Activated CD8-positive, alpha-beta memory T cell treated with anti-CD3 and anti-CD28 coated beads, Interleukin-2, amount 50 U/mL, for 4 hours (primary cell): Measurements from ENCODE around the gene CXCL12.

Experiments used
- DNase-seq: peaks from one replicate; pipeline ENCODE4 v3.0.0-alpha.2; 2020

CXCL12 gene

GRCh38 chr10:44385026-44385695 lies at the start of gene CXCL12:
TSS of gene CXCL12 (minus strand) at chr10:44385097. CDS start at chr10:44385005, 92 bp downstream.
- no peak for DNase-seq

GRCh38 chr10:44427479-44427878 lies 42.6 kb upstream of the CXCL12 start:
- no peak for DNase-seq

GRCh38 chr10:44427037-44427436 lies 42.1 kb upstream of the CXCL12 start:
- DNase-seq = no peak

- DNase-seq = no peak
These were observed 41.5 kb upstream of the CXCL12 start for GRCh38 chr10:44426247-44427034.

- no peak for DNase-seq
These were observed 40.6 kb upstream of the CXCL12 start for GRCh38 chr10:44425466-44425865.

GRCh38 chr10:44424957-44425356 lies 40.1 kb upstream of the CXCL12 start:
- DNase-seq = no peak

- DNase-seq = no peak
These were observed 39.4 kb upstream of the CXCL12 start for GRCh38 chr10:44424298-44424697.

GRCh38 chr10:44422570-44423101 lies 37.7 kb upstream of the CXCL12 start:
- DNase-seq = no peak

- no peak for DNase-seq
These were observed 37.3 kb upstream of the CXCL12 start for GRCh38 chr10:44422153-44422552.

GRCh38 chr10:44419790-44420549 lies 35.1 kb upstream of the CXCL12 start:
- DNase-seq = no peak

- DNase-seq = no peak
These were observed 33.7 kb upstream of the CXCL12 start for GRCh38 chr10:44418637-44419036.

- no peak for DNase-seq
These were observed 32.9 kb upstream of the CXCL12 start for GRCh38 chr10:44417761-44418160.

GRCh38 chr10:44416936-44417335 lies 32.0 kb upstream of the CXCL12 start:
- DNase-seq = no peak

- DNase-seq = no peak
These were observed 31.3 kb upstream of the CXCL12 start for GRCh38 chr10:44416021-44416771.

- no peak for DNase-seq
These were observed 30.2 kb upstream of the CXCL12 start for GRCh38 chr10:44415121-44415520.

GRCh38 chr10:44413416-44413815 lies 28.5 kb upstream of the CXCL12 start:
- DNase-seq = no peak

- DNase-seq = no peak
These were observed 26.4 kb upstream of the CXCL12 start for GRCh38 chr10:44411251-44411650.

GRCh38 chr10:44404741-44405437 lies 20.0 kb upstream of the CXCL12 start:
- no peak for DNase-seq

- DNase-seq = no peak
These were observed 17.7 kb upstream of the CXCL12 start for GRCh38 chr10:44402465-44403195.

- DNase-seq = no peak
These were observed 15.6 kb upstream of the CXCL12 start for GRCh38 chr10:44400541-44400940.
